ENCODE data around the gene TOMM22.

The TOMM22 gene

DNA sequence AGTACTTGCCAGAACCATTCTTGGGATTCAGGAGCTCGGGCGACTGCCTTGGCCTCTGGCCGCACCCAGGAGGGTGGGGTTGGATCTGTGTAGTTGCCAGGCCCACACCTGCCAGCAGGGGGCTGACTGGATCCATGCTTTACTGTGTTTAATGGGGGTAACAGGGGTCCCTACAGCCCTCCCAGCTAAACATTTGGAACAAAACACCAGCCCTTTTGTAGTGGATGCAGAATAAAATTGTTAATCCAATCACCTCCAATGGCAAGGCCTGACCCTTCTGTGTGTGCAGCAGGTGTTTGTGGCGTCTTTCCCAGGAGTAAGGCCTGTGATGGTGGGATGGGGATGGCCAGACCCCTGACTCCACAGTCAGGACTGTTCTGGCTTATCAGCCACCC is 51.6 kb downstream of the TOMM22 start:
- Mint-ChIP-seq H3K36me3 (peaks cover 3% of the 10 kb centered on the region), H3K4me3 (no peak overlapping the region), H3K27me3 (no peaks in the 10 kb centered on the region), H3K27ac (peak overlapping the region; percentile 68), H3K4me1 (peaks cover 33% of the 10 kb centered on the region), H3K9me3 (no peaks in the 10 kb centered on the region)

DNA sequence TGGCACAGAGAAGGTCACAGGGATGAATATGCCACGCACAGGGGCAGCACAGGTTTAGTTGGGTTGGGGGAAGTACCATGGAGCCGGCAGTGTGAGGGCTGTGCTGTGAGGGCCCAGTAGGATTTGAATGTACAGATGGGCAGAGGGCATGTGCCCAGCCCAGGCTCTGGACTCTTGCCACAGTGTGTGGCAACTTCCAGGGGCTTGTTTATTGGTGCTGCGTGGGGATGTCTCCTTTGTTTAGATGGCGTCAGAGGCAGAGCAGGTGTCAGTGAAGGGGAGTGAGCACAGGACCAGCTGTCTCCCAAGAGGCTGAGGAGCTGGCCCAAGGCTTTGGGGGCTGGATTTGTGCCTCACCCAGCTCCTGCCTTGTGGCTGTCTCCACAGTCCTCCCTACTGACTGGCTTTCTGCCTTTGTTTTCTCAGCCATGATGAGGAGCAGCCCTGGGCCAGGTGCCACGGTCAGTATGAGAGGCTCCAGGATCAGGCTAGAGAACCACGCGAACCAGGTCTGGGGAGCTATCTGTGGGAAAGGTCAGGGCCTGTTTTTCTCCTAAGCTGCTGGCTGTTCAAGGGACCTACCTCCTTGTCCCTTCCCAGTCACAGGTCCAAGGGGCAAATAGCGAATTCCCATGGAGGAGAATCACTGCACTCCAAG is 52.1 kb downstream of the TOMM22 start:
- peak overlapping the region; percentile 68 for H3K27ac Mint-ChIP-seq
- no peaks in the 10 kb centered on the region for H3K9me3 Mint-ChIP-seq
- no peak overlapping the region for H3K4me3 Mint-ChIP-seq
- H3K4me1 Mint-ChIP-seq: peaks cover 35% of the 10 kb centered on the region
- H3K27me3 Mint-ChIP-seq: no peaks in the 10 kb centered on the region
- peaks cover 3% of the 10 kb centered on the region for H3K36me3 Mint-ChIP-seq

DNA sequence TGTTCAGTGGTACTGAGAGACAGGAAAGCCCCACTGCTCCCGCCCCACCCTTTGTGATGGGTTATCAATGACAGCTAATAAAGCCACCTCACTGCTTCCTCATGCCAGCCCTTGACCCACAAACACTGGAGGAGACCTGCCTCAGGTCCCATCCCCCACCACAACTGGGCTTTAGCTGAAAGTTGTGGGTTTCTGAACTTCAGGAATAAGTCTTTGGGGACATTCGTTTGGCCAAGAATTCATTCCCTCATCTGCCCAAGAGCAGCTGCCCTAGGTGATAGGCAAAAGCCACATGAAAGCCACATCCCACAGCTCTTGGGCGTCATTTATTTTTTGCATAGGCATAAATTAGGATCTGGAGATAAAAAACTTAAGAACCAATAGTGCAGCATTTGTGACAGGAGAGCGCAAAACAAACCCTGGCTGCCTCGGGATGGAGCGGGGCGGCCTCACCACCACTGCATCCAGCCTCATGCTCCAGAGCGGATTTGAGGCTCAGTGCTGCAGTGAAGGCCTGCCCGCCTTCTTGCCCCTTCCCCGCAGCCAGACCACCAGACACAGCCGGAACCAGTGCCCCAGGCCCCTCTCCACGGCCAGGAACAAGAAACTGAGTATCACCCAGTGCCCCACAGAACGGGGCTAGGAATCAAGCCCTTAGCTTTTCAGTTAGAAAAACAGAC is 52.8 kb downstream of the TOMM22 start:
- Mint-ChIP-seq H3K27ac (peak overlapping the region; percentile 65), H3K4me1 (peaks cover 35% of the 10 kb centered on the region), H3K4me3 (no peak overlapping the region), H3K9me3 (no peaks in the 10 kb centered on the region), H3K36me3 (peaks cover 3% of the 10 kb centered on the region), H3K27me3 (no peaks in the 10 kb centered on the region)
